Measurements from ENCODE around the gene PRR14L. TPM values are rescaled to one million over a fixed set of nuclear protein-coding genes. Genes with fewer than 3 reads are reported as not detected.

PRR14L gene
- total and polyA plus RNA-seq, 4 donors, result 4.5 to 20.2 (median 13.4) TPM

- no peak for DNase-seq (ENCODE audit: low spot score)
- Histone ChIP-seq H3K36me3 (ENCODE audit: control insufficient read depth in 4 of 4, insufficient read depth in 3 of 4, low read depth in 1 of 4, low read length in 3 of 4) (peaks cover 0 to 5% (median 3%) of the 10 kb centered on the region in 4 donors), H3K9me3 (ENCODE audit: control insufficient read depth in 4 of 4, low read length in 3 of 4) (no peaks in the 10 kb centered on the region), H3K27me3 (ENCODE audit: control insufficient read depth in 4 of 4, insufficient read depth in 4 of 4, low read length in 3 of 4) (no peaks in the 10 kb centered on the region), H3K4me1 (ENCODE audit: control insufficient read depth in 4 of 4, insufficient read depth in 4 of 4, low read length in 3 of 4) (no peaks in the 10 kb centered on the region), H3K4me3 (ENCODE audit: low read depth in 1 of 3, low read length in 3 of 3) (no peak overlapping the region), H3K9ac (ENCODE audit: low read depth in 1 of 2, low read length in 2 of 2) (no peak overlapping the region), H3K27ac (ENCODE audit: low read depth in 1 of 2, low read length in 2 of 2) (no peak overlapping the region)
- TF ChIP-seq ATF3 (IDR thresholded peaks at IDR 0.05), result no peak
- TF ChIP-seq RXRA (IDR thresholded peaks at IDR 0.05), result no peak
- TF ChIP-seq FOXA1 (IDR thresholded peaks at IDR 0.05), result no peak
- TF ChIP-seq EGR1 (IDR thresholded peaks at IDR 0.05; ENCODE audit: low read depth in 2 of 2), result no peak
- no peak for TF ChIP-seq NR2F2 (IDR thresholded peaks at IDR 0.05)
- no peak for TF ChIP-seq CTCF (IDR thresholded peaks at IDR 0.05; ENCODE audit: low read depth, low read length, missing input control)
- TF ChIP-seq MAX (IDR thresholded peaks at IDR 0.05), result no peak
- TF ChIP-seq SP1 (IDR thresholded peaks at IDR 0.05), result no peak
- no peak for TF ChIP-seq FOXA2 (IDR thresholded peaks at IDR 0.05)
- no peak for TF ChIP-seq JUND (IDR thresholded peaks at IDR 0.05)
- no peak for TF ChIP-seq ZBTB33 (IDR thresholded peaks at IDR 0.05)
- no peak for TF ChIP-seq REST (IDR thresholded peaks at IDR 0.05)
- TF ChIP-seq YY1 (IDR thresholded peaks at IDR 0.05), result no peak
- no peak for TF ChIP-seq HNF4A (conservative IDR thresholded peaks at IDR 0.05)
- no peak for TF ChIP-seq GABPA (IDR thresholded peaks at IDR 0.05 in 1 of 2, conservative IDR thresholded peaks at IDR 0.05 in 1 of 2)
- TF ChIP-seq TAF1 (conservative IDR thresholded peaks at IDR 0.05), result no peak
- no peak for TF ChIP-seq HNF4G (IDR thresholded peaks at IDR 0.05)
- TF ChIP-seq RAD21 (IDR thresholded peaks at IDR 0.05), result no peak
- 97% methylated on average over 5 of the region's 5 CpGs for WGBS
Observed at GRCh38 chr22:31654408-31654807, 95.5 kb downstream of the PRR14L start.
